NCI-H2171 (cell line): ENCODE measurements around the gene HDAC7.
"Not testable (repeated sequence)": the region's sequence is repeated elsewhere in the genome, so short reads cannot be mapped to it uniquely, and the experiment has no call there.

Experiments
- DNase-seq: peaks from one replicate; lab custom pipeline; 2025; lab: John Stamatoyannopoulos, UW

The HDAC7 gene

DNA sequence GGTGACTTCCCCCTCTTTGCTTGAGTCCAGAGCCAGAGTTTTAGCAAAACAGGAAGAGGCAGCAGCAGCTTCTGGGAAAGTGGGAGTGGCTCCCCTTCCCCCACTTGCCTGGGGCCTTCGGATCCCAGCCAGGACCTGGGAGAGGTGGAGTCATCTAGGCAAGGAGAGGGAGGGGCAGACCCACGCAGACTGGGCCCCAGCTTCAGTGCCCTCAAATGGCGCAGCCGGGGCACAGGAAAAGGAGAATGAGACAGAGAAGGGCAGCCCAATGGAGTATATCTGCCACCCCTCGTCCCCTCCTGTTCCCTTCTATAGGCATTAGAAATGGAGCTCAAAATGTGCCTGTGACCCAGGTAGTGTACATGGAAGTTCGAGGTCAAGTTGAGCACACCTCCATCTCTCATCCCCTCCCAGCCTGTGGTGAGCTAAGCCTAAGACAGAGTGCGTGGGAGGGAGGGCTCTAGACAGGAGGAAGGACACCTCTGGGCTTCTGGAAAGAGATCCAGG is 9.3 kb upstream of the HDAC7 start:
- no peak for DNase-seq

DNA sequence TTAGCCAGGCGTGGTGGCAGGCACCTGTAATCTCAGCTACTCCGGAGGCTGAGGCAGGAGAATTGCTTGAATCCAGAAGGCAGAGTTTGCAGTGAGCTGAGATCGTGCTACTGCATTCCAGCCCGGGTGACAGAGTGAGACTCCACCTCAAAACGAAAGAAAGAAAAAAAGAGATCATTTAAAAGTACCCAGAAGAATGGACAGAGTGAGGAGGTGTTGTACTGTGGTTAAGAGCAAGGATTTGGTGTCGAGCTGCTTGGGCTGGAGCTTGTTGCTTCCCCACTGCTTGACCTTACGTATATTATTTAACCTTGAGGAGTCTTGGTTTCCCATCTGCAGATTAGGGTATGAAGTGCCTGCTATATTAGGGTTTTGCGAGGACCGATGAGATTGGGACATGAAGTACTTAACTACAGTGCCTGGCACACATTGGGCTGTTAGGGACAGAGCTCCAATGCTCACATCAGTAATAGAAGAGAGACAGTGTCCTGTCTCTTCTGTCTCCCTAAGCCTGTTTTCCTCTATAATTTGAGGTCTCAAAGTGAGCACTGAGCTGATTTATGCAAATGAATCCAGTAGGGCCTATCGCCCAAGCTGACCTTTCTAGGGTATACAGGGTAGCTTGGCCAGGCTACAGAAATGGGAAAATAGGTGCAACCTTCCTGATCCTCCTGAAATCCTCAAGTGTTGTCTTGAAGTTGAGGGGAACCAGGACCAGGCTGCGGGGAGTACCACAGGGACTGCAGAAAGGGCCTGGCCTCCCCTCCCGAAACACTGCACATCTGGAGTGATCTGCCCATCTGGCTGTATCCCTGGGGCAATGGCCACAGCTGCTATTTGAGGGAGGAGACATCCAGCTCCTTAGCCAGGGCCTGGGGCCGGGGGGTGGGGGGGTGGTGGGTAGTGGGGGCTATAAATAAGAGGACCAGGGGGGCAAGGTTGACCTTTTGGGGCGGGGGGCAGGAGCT is 8.6 kb upstream of the HDAC7 start:
- DNase-seq = no peak

DNA sequence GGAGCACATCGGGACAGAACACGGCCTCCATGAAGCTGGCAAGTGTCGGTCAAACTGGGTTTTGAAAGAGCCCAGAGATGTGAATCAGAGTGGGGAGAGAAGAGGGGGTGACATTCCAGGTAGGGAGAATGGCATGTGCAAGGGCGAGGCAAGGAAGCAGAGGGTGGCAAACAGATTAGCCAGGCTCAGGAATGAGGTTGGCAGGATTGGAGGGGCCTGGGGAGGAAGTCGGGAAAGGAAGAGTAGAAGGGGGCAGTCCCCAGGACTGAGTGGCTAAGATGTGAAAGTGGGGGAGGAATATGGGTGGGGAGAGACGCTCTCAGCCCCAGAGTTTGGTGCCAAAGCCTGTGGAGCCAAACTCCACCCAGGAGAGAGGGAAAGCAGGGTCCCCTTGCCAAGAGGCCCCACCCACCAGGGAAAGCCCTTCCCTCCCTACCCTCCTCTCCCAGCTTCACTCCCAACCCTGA is 5.5 kb upstream of the HDAC7 start:
- no peak for DNase-seq

DNA sequence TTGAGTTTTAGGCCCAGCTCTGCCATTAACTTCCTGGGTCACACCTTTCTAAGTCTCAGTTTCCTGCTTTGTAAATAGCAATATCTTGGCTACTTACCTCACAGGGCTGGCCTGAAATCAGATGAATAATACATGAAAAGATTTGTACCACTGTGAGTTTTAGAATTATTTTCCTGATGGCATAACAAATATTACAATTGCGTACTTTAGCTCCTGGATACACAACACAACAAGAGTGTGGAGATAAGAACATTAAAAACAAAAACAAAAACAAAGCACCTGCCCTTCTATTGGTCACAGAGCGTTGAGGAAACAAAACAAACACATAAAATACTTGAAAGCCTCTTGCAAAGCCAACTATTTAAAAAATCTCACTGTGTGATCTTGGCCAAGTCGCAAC is 4.9 kb upstream of the HDAC7 start:
- no peak for DNase-seq

DNA sequence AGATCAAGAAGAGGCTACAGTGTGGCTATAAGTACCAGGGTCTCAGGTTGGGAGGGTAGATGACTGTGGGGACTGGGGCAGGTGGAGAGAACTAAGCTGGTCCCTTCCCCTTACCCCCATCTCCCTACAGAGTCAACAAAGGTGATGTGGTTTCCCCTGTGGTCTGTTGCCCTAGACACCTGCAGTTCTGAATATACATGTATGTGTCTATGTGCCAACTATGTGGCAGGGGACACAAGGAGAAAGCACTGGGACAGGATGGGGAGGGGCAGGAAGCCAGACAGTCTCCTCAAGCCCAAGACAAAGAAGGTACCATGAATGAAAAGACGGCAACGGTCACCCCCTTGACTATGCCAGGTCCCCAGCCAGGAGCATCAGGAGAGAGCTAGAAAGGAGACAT is 4.5 kb upstream of the HDAC7 start:
- no peak for DNase-seq

DNA sequence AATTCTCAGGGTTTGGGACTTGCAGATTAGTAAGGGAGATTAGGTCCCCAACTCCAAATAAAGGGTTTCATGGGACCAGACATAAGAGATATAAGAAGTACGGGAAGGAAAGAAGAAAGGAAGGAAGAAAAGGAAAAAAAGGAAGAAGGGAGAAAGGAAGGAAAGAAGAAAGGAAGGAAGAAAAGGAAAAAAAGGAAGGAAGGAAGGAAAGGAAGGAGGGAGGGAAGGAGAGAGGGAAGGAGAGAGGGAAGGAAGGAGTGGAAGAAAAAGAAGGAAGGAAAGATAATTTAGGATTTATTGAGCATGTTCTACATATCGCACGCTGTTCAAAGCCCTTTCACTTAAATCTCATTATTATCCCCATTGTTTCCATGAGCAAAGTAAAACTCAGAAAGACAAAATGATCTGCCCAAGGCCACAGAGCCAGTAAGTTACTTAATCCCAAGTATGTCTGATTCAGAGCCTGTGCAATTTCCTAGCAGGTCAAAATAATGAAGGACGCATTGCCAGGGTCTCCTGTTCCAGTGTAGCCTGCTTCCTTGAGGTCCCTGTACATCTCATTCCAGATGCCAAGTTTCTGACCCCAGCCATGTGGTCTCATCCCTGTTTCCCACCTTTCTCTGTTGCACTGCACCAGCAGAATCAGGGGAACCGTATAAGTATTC is 3.9 kb upstream of the HDAC7 start:
- no peak for DNase-seq

DNA sequence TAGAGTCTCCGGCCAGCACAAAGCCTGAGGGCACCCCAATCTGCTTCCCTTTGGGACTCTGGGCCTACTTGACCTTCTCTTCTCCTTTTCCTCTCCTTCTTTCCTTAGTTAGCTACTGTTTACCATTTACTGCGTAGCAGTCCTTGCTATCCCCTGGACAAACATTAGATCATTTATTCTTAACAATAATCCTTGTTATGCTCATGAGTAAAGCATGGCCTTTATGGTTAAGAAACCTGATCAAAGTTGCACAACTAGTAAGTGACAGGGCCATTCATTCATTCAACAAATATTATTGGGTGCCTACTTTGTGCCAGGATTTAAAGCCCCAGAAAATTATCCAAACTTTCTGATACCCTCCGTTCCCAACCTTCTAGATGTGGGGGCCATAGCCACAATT is 3.2 kb upstream of the HDAC7 start:
- no peak for DNase-seq

DNA sequence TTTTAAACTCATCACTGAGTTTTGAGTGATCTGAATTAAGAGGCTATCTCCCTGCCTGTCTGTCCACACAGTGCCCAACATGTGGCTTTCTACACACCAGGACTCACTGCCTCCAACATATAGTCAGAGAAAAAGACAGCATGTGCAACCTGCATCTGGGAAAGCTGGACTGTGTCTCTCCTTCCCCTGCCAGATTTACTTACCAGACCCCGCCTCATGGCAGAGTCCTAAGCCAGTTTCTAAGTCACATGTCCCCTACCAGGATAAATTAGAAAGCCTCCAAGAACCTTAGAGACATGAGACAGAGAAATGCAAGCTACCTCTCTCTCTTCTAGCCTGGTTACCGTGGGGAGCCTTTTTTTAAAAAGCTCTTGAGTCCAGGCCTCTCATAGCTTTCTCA is 2.7 kb upstream of the HDAC7 start:
- no peak for DNase-seq

DNA sequence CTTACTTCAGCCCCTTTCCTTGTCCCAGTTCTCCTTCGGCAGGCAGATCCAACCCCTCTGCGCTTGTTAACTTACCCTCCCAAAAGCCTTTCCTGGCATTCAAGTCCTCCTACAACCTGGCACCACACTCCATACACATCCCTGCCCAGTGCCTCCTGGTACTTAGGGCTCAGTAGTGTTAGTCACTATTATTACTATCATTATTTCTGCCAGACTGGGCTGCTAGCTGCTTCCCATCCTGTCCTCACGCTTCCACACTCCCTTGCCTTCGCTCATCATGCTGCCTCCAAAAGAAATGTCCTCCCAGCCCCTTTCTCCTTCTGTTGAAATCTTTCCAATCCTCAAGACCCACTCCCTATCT is 1.6 kb upstream of the HDAC7 start:
- no peak for DNase-seq

DNA sequence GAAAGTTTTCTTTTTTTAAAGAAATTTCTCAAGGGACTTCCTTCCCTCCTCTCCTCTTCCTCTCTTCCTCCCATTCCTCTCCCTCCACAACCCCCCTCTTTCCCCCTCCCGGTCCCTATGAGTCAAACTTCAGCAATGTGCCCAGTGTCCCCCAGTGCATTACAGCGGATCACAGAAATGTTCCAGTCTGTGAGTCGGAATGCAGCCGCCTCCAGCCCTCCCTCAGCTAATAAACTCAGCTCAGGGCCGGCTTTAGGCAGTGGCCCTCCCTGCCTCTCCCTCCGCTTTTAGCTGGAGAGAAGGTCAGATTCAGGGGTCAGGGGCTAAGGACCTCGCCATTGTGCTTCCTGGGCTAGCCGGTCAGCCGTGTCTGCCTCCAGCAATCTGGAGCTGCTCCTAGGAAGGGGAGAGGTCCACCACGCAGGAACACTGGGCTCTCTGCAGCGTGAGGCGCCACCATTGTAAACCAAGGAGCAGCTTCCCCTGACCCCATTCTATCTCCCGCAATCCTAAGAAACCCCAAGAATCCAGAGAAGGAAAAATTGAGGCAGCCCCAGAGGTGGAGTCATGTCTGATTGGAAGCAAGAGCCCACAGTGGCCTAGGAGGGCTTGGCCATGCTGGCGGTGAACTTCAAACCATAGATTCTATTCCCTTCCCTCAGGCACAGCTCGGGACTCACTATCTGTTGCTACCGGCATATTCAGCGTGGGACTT is 1.1 kb upstream of the HDAC7 start:
- DNase-seq = no peak

DNA sequence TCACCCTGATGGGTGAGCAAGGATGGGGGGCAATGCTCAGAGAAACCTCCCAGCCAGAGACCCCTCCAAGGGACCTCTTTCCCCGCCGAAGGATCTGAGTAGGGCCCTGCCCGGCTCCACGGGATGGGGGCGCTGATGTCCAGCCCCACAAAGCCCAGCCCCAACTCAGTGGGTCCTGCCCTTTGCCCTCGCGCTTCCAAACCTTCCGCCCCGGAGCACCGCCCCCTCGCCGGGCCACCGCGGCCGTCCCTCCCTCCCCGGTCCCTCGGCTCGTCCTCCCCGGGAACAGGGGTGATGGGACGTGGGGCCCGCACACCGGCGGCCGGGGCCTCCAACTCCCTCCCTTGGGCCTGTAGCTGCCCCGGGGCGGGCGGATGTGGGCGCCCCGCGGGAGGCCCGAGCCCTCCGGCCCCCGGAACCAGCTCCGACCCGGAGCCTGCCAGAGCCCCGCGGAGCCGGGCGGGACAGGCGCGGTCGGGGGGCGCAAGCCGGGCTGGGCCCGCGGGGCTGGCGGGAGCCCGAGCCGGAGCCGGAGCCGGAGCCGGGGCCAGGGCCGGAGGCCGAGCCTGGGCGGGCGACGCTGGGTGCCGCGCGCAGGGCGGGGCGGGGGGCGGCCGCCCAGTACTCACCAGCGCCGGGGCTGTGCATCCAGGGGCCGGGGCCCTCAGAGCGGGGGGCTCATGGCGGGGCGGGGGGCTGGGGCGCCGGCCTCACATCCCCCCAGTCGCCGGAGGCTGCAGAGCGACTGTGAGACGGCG is 386 bp downstream of the HDAC7 start:
- no peak for DNase-seq

DNA sequence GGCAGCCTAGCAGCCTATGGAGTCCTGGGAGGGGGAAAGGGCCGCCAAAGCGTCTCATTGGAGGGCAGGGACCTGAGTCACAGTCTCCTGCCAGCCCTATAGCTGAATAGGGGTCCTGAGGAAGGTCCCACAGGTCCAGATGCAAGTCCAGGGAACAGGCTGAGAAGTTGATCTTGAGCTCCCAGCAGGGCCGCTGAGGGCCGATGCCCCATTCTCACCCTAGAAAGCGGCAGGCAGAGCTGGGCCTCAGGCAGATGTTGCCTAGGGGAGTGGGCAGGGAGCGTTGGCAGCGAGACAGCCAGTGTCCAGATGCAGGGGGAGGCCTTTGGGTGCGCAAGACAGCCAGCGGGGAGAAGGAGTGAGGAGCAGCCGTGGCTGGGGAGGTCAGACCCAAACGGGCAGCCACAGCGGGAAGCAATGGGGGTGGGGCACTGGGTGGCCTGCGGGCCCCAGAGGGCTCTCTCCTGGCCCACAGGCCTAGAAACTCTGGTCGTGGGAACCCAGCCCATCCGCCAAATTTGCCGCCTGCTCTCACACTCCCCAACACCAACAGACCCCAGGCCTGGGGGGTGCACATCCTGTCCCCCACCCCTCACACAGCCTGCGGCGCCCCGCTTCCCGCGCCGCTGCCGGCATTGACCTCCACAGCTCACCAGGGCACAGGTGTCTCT is 1.1 kb downstream of the HDAC7 start:
- DNase-seq = no peak

DNA sequence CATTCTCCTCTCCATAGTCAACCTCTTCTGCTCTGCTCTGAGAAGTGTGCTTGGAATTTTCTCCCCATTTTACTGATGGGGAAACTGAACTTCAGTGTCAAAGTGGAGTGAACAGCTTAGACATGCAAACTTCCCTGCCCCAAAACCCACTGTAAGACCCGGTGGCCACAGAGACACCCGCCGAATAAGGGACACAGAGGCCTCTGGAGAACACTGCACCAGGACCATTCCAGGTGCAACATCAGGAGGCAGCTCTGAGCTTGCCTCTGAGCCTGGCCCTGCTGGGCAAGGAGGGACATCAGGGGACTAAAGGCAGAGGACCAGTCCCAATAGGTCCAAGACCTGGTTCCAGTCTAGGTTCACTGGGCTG is 1.7 kb downstream of the HDAC7 start:
- DNase-seq = no peak

DNA sequence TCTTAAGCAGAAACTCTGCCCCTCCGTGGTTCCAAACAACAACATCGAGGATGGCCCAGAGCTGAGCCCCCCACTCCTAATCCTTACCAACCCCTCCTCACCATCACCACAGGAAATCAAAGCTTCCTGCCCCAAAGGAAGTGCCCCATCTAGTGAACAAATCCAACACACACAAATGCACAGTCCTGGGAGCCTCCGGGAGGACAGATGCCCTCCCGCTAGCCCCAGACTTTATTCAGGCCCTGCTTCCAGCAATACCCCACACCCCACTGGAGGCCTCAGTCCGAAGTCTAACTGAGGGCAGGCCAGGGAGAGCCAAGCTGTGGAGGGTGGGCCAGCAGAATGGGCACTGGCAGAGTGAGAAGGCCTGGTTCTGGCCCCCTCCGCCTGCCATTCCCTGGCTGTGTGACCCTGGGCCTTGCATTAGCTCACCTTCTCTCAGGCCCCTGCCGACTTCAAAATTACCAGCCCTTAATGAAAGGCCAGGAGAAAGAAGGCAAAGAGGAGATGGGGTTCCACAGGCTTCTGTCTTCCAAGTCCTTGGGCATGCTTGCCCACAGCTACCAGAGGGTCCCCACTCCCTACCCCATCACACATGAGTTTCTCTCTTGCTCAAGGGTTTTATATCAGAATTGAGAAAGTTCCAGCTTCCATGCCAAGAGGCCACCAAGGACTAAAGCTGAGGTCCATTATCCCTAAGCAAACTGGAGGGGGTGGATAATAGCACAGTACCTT is 2.3 kb downstream of the HDAC7 start:
- DNase-seq = no peak

DNA sequence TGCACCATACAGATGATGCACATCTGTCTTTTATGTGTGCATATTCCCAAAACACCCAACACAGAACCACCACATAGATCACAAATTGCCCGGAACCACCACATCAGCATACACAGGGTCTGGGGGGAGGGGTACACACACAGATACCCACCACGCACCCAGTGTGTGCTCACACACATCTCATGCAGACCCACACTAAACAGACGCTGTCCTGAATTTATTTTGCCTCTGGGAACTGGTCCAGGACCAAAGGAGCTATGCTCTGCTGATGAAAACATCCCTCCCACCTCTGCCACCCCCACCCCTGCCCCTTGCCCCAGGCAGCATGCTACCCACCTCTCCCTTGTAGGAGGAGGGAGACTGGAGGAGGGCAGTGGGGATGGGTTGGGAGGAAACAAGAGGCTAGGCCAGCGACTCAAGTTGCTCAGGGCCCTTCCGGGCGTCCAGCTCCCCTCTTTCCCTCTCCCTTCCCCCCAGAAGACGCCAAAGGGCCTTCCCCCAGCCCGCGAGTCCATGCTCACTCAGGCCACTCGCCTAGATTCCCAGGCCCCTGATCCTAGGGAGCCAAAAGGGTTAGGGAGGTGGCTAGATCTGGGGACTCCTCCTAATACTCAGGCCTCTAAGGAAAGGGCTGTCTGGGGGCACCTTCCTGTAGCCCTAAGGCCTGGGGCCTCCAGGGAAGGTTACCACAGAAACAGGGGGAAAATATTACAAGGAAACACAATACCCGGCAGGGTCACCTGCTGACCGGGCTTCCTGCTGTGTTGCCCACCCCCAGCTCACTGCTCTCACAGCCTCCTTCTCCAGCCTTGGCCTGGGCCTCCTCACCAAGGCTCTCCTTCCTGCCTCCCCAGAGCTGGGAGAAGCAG is 3.1 kb downstream of the HDAC7 start:
- no peak for DNase-seq

DNA sequence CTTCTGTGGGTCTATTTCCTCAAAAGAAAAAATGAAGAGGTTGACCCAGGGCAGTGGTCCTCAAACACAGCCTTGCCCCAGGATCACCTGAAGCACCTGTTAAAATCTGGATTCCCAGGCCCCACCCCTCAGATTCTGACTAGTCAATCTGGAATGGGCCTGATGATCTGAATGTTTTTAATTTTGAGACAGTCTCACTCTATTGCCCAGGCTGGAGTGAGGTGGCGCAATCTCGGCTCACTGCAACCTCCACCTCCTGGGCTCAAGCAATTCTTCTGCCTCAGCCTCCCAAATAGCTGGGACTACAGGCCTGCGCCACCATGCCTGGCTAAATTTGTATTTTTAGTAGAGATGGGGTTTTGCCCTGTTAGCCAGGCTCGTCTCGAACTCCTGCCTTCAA is 4.3 kb downstream of the HDAC7 start:
- DNase-seq = not testable (repeated sequence)

DNA sequence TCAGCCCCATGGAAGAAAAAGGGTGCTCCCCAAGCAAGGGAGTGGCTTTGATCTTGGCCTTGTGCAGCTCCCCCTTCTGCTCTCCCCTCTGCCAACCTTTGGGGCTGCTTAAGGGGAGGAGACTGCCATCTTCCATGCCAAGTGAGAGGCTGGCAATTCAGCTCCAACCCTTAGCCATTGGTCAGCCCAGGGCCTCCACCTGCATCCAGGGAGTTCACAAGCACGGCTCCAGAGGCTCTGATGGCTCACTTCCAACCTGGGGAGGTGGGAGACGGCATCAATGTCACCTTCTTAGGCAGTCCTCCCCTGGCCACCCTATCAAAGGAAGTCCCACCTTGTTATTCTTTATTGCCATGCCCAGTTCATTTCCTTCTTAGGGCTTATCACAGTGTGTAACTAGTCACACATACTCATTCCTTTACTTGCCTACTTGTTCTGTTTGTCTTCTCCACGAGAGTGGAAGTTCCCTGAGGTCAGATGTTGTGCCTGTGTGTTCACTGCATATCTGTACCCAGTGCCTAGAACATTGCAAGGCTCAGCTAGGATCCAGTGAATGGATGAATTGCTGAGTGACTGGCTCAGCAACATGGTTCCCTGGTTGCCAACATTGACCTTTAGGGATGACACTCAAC is 5.0 kb downstream of the HDAC7 start:
- no peak for DNase-seq

DNA sequence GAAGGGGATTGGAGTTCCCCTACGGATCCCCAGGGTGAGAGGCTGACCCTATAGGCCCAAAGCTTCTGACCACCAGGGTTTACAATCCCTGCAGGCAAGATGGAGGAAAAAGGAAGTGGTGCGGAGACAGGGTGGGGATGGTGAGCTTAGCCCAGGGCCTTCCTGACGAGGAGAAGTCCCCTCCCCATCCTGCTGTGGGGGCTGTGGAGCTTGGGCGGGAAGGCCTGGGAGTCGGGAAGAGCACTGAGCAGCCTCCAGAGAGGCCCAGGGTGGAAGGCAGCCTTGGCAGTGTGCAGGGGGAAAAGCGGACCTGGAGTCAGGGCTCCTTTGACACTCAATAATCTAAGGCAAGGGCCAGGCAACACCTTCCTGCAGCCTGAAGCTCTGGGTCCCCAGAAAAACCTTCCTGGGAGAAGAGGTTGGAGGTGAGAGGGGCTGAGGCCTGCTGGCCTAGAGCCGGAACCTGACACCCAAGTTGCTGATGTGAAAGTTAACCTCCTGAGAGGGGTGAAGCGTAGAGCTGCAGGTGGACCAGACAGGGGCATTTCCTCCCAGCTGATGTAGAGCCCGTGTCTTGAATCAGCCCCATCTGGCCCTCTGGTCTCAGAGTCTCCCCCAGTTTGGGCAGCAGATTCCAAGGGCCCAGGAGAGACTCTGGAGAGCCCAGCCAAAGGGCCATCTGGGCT is 6.0 kb downstream of the HDAC7 start:
- DNase-seq = no peak
